Right lobe of liver (tissue), 4 donors: ENCODE results near the gene LRMDA.

Experiments used
- POLR2A ChIP-seq: fragments of 450-650 bp; IDR thresholded peaks from one replicate; pipeline ENCODE4 v1.6.1; 2017; ENCODE audit warnings: antibody characterized with exemption, mild to moderate bottlenecking
- TF ChIP-seq, protein P1 (sequence below), 4 donors: fragments of 200-600 bp in 3 of 4; fragments of 450-650 bp in 1 of 4; IDR thresholded peaks; one replicate each; pipeline versions ENCODE4 v1.5.1 to v1.8.0; 2016 to 2022; ENCODE audit warnings: antibody characterized with exemption in 4 of 4, mild to moderate bottlenecking in 2 of 4
- donor health status: DM: no; HTN: no; CAD: no.
- donor health status: DM: no; HTN: no; CAD: no.
- donor health status: DM: no; HTN: yes; CAD: no.

DNA sequence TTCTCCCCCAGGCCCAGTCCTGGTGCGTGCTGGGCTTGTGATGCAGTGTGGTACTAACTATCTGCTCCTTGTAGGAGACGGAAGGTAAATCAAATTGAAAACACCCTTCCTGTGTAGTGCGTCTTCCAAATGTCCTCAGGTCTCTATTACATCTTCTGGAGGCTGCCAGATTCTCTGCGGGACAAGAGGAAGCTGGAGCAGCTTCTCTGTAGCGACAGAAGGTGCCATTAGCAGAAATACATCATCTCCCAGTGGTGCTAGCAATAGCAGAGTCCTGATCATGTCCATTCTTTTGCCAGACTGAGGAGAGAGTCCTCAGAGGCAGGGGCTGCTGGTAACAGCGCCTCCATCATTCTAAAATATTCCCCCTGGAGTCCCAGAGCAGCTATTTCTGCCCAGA lies 675.2 kb downstream of the LRMDA start:
- TF ChIP-seq, protein P1, sequence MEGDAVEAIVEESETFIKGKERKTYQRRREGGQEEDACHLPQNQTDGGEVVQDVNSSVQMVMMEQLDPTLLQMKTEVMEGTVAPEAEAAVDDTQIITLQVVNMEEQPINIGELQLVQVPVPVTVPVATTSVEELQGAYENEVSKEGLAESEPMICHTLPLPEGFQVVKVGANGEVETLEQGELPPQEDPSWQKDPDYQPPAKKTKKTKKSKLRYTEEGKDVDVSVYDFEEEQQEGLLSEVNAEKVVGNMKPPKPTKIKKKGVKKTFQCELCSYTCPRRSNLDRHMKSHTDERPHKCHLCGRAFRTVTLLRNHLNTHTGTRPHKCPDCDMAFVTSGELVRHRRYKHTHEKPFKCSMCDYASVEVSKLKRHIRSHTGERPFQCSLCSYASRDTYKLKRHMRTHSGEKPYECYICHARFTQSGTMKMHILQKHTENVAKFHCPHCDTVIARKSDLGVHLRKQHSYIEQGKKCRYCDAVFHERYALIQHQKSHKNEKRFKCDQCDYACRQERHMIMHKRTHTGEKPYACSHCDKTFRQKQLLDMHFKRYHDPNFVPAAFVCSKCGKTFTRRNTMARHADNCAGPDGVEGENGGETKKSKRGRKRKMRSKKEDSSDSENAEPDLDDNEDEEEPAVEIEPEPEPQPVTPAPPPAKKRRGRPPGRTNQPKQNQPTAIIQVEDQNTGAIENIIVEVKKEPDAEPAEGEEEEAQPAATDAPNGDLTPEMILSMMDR (IDR thresholded peaks at IDR 0.05), result no peak
- TF ChIP-seq POLR2A, result no peak
